NCI-H2081 (cell line): ENCODE data around the gene LRIG1.

Source experiments
- DNase-seq, 2 experiments: peaks; one replicate each; lab custom pipeline; 2025; lab: John Stamatoyannopoulos, UW

Gene LRIG1

DNA sequence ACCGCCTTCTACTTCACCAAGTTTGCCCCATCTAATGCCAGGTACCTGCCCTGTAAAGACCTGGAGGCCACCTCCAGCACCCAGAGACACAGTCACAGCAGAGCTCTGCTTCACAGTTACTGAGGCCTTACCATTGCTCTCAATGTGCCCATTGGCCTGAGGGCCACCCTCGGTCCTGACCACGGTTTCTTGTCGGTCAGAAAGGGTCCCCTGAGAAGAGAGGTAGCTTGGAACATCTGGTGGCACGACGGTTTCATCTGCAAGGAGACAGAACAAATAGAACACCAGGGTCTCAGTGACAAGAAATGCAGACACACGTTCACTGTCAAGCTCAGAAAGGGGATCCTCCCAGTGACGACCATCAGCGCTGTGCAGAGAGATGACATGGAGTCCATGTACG is 118.7 kb downstream of the LRIG1 start:
- no peak for DNase-seq

DNA sequence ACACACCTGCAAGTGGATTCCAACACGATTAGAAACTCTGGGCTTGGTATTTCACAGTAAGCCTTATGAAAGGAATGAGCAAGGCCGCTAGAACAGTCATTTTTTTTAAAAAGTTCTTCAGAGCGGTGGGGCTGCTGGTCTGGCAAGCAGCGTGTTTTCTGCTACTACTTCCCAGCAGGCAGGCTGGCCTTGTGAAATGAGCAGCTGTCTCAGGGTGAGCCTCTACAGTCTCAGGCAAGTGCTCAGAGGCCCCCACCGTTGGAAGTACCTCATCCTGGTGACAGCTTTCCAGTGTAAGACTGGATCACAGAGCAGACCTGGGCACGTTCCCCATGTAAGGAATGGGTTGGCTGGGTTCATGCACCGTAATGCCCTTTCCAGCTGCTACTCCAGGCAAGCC is 119.2 kb downstream of the LRIG1 start:
- no peak for DNase-seq

DNA sequence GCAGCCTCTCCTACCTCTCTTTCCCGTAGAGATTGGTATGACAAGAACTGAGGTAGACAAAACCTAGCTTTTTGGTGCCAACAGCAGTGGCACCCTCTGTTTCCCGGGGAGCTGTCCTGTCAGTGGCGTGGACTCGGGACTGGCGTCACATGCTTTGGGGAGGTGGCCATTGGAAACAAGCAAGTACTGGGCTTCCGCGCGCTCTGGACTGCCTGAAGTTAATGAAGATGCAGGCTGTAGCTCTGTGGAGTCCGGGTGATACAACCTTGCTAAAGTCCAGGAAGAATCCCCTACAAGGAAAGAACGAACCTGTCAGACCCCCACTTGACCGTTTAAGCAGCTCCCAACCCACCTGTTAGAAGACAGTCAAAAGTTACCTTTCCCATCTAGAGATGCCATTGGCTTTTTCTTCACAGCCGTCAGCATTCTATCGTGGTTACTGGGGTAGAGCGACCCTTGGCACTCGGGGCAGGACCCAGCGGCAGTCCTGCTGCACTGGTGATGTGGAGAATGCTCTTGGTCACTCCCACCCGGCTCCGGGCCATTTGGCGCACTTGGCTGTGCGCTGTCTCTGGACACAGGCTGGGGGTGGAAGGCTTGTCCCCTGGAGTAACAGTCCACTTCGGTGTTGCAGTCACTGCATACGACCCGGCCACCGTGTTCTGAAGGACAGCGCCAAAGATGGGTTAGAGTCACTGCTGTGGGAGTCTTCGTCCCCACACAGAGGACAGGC is 120.5 kb downstream of the LRIG1 start:
- DNase-seq, result no peak

DNA sequence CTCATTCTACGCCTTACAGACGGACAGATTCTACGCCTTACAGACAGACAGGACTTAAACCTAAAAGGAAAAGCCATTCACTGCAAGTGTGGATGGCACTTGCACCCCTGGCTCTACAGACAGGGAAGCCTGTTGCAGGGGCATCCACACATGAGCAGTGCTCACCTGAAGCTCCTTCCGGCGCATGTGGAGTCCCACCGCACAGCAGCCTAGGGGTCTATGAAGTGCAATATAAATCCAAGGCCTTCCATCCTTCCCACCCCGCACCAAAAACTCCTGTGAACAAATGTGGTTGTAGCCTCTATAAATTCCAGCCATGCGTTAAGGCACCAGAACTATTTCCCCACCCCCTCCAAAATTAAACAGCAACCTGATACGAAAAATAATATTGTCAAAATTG is 121.3 kb downstream of the LRIG1 start:
- no peak for DNase-seq

DNA sequence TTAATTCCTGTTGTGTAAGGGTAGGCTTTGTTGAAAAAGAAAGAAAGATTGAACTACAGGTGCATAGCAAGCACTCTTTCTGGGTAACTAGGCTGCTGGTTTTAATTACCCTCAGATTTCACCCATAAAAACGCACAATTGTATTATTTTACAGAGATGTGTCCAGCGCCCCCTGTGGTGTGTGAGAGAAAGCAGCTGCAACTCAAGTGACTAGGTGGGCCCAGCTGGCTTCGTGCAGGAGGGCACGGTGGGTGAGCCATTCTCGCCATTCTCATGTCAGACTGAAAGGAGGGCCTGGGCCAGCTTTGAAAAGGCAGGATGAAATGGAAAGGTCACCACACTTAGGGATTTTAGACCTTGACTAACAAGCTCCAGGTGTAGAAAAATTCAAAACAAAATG is 122.6 kb downstream of the LRIG1 start:
- DNase-seq, result peak; percentile 18 to 26

DNA sequence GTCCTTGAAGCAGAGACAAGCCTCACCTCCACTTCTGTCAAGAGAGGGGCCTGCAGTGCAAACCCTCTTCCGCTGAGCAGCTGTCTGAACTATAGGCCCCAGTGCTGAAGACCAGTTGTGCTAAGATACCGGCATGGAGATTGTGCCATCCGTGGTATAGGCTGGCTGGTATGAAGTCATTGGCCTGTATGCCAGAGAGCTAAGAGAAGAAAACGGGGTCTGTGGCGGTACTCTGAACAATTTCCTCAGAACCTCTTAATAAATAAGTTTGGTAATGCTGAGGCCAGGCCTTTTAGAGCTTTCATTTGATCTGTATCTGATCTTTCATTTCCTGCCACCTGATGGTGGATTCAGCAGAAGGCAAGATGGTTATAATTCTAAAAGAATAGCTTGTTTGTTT is 123.0 kb downstream of the LRIG1 start:
- no peak for DNase-seq

DNA sequence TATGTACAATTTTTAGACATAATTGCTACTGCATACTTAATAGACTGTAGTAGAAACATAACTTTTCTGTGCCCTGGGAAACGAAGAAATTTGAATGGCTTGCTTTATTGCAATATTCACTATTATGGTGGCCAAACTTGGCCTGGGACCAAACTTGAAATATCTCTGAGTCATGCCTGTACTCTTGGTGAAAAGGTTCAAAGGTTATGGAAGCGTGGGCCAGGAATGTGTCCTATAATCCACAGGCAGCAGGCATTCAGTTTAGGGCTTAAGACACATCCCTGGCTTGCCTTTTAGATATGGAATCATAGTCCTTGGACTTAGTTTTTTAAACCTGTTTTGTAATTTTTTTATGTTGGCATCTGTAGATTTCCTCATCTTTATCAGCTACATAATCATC is 124.3 kb downstream of the LRIG1 start:
- no peak for DNase-seq

DNA sequence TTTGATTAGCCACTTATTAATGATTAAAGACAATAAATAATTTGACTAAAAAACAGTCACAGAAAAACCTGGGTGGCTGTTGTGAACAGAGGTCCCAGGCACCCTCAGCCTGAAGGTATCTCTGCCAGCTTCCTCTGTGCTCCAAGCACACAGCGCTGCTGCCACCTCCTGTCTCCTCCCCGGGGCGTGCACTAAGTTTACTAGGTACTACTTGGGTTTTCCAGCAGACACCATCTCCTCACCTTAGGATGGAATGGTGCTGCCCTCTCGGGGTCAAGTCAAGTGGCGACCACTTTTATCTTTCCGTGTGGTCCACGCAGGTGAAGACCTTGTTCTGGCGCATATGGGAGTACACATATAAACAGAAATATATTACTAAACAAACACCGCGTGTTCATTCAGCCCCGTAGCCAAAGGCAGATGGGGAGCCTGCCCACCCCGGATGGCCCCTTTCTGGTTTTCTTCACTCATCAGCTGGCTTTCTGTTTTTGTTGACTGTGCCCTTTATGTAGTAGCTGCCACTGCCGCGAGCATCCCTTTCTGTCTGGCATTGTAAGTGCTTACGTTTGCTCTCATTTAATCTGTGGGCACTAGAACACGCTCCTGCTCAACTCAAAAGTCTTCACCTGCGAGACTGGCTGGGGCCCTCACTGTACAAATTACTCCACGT is 128.0 kb downstream of the LRIG1 start:
- DNase-seq, result peak; percentile 57 to 75

DNA sequence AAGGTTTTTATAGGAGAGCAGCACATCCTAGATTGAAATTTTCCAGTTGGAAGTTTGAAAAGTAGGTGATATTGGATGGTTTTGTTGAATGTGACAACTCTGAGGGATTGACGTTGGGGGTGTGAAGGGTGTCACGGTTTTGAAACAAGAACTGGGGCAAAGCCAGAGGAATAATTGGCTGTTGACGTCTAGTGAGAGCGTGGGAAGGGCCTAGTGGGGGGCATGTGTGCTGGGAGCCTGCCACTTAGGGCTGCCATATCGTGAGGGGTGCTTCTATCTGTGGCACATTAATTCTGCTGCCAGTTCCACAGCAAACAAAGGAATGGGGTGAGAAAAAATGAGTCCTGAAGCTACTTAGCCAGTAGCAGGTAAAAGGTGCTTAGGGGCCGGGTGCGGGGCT is 129.4 kb downstream of the LRIG1 start:
- DNase-seq, result no peak

DNA sequence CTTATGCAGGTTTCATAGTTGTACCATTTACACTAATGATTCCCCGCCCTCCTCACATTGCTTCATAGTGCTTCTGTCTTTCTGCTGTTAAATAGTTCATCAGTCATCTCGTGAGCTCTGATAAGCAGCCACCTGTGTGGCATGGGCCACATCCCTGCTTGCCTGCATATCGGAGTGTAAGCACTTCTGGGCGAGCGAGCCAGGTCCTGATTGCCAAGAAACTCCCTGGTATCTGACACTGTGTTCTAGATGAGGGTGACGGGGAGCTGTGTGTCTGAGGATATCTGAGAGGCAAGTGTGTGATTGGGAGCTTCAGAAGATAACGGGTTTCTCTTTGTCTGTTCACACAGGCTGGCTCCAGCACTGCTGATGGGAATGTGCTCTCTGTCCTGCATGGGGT is 130.6 kb downstream of the LRIG1 start:
- DNase-seq, result no peak

DNA sequence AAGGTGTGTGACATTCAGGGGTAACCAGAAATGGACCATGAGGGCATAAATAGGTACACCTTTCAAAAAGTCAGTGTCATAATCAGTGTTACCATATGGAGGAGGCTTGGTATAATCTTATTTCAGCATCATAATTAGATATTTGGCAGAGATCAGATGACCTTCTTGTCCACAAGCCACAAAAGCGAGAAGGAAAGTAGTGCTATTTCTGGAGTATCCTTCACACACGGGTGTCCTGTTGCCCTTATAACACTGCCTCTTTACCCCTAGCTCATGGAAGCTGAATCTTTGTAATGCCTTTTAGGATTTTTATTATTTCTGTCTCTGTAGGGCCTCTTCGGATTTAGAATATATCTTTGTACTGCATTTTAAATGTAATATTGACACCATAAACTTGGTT is 132.8 kb downstream of the LRIG1 start:
- DNase-seq, result no peak

DNA sequence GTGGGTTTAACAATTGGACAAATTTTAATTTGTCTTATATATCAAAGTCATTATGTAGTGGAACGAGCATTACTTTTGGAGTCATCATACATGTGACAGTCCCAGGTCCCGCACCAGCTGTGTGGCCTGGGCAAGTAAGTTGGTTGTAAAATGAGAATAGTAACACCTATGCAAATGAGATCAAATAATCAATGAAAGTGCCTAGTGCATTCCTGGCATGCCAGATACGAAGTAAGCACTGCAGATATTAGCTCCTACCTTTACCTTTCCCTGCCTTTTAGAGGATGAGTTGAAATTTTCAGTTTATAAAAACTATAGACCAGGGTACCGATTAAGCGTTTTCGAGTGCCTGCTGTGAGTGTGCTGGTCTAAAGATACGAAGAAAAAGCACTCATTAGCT is 134.1 kb downstream of the LRIG1 start:
- DNase-seq, result no peak

DNA sequence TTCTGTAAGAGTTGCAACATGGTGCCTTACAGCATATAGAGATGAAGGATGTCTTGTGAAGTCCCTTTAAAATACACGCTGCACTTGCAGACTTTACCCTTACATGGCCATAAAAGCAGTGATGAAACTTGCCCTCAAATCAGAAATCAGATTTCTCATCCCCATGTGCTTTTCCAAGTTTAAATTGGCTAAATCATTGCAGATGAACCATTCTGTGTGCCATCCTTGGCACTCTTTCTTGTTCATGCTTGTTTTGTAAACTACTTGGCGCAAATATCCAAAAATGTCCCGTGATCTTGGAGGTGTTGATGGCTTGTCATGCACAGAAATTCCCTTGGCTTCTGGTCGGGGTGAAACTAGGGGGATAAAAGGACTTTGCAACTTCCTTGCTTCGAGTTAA is 135.7 kb downstream of the LRIG1 start:
- DNase-seq, result no peak

DNA sequence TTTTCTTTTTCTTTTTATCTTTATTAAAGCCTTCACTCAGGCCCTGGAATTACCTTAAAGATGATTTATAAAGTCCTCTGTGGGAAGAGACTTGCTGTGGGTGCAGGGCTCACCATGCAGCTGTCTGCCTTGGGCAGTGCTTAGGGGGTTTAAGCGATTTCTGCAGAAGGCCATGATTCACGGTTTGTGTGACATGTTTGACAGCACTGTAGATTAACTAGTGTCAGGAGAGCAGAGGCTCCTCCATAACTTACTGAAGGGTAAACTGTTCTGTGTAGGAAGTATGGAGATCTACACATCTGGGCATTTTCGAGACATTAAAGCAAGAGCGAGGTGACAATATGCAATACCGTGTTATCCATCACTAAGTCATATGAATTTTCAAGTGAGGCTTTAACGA is 137.7 kb downstream of the LRIG1 start:
- no peak for DNase-seq

DNA sequence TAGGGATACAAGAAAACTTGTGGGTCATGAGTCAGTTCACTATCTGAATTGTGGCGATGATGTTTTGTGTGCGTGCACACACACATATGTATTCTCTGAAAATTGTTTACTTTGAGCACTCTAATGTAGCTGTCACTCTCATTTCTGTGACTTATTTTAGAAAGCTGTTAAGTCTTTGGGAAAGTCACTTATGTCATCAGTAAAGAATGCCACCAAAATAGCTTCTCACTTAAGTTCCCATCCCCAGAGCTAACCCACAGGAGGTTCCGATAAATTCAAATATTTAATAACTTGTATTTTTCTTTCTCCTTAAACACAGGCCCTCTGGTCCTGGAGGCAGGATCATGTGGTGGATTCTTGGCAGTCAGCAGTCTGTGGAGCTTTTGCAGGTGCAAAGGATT is 138.3 kb downstream of the LRIG1 start:
- no peak for DNase-seq

DNA sequence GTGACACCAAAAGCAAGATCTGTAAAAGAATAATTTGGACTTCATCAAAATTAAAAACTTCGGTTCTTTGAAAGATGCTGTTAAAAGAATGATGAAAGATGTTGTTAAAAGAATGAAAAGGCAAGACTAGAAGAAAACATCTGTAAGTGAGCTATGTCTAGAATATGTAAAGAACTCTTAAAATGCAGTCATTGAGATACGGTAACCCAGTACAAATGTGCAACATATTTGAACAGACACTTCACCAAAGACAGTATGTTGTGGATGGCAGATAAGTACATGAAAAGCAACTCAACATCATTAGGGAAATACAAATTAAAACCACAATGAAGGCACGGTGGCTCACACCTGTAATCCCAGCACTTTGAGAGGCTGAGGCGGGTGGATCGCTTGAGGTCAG is 139.5 kb downstream of the LRIG1 start:
- DNase-seq, result no peak

DNA sequence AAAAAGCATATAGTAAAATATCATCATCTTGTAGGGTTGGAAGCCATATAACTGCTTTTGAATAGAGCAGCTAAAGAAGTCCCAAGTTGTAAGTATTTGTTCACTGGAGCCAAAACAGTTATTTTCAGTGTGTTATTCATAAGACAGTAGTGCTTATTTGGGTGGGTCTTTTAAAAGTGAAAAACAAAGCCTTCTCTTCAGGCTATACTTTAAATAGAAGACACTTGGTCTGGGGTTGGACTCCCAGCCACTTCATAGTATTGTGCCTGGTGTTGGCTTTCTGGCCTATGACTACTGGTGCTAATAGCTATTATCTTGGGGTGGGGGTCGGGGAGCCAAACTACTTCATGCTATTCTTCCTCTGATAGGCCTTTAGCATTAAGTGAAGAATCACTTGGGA is 144.8 kb downstream of the LRIG1 start:
- no peak for DNase-seq

DNA sequence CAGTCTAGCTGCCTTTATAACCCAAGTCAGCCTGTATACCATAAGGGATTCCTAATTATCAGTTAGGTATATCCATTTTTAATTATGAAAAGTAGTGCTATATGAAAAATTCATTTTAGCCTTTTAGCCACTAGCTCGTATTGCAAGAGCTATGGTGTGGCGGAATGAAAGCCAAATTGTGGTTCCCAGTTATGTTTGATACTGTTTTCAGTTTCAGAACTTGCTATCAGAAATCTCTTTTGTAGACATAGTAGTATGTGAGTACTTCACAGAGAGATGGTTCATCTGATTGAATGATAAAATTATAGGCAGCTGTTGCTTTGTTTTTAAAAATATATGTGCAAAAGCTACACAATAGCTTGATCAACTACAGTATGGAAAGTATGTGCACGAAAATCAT is 145.4 kb downstream of the LRIG1 start:
- no peak for DNase-seq

DNA sequence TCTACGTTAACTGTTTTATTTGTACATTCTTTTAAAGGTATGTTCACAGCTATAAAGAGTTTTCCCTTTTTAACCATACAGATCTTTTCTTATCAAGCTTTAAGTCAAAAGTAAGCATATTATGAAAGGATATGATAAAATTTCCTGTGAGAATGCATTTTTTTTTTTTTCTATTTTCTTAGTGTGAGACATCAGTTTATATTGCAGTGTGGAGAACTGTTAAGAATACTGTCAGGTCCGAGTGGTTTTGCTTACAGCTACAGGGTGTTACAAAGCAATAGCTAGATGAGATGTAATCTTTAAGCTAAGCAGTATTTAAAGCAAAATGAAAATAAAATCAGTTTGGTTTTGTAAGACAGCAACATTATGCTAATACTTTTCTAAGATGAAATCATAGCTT is 146.8 kb downstream of the LRIG1 start:
- no peak for DNase-seq

DNA sequence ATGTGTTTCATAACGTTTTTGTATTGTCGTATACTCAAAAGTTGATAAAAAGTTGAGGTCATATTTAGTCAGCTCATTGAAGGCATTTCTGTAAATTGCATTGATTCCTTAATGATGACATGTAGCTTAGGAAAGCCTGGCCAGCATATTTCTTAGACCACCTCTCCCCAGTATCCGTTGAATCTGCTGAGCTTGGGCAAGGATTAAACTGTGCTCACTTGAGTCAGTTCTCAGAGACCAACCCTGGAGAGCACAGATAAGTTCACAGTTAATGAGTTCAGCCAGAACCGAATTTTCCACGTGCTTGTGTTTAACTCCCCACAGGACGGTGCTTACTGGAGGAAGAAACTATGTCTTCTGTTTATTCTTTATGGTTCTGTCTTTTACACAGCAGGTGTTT is 147.3 kb downstream of the LRIG1 start:
- no peak for DNase-seq

DNA sequence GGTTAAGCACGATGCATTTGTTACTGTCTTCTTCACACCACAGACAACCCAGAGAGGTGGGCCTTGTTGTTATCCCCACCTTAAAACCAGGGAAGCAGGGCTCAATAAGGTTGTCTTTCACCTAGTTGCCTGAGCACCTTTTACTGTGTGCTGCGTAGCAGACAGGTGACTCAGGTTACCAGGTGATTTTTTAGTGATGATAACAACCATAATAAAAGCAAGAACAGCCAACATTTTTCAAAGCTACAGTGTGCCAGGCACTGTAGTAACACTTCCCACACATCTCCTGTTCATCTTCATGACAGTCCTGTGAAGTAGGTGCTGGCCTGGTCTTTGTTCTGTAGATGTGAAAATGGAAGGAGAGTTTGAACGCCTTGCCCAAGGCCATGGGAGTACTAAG is 147.8 kb downstream of the LRIG1 start:
- DNase-seq, result no peak

DNA sequence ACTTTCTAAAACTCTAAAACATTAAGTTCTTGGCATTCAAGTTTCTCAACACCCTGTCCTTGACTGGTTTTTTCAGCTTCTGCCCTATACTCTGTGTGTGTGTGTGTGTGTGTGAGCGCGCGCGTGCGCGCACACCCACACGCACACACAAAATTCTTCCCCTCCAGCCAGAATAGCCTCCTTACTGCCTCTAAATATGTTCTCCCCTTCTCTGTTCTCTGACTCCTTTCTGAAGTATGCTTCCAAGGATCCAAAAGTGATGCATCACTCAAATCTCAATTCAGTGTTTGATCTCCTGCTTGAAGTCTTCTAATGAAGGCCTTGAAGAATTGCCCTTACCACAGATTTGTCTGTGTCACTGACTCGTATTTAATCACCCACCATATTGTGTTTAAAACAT is 150.2 kb downstream of the LRIG1 start:
- DNase-seq, result no peak

DNA sequence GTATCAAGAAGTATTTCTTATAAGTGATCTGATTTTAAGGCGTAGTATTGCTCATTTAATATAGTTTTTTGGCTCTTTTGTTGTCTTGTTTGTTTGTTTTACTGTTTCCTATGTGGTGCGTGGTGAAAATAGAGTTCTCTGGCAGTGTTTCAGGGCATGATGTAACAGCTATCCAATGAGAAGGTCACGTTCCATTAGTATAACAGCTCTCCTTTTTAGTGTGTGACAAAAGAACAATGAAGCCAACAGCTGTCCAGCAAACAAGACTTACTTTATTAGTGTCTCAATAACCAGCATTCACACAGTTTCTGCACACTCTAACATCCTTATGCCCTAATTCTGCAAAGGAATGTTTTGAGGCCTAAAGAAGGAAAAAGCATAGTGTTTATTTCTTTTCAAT is 152.1 kb downstream of the LRIG1 start:
- DNase-seq, result no peak
